Measurements from ENCODE around the gene TAP1.

Gene TAP1

DNA sequence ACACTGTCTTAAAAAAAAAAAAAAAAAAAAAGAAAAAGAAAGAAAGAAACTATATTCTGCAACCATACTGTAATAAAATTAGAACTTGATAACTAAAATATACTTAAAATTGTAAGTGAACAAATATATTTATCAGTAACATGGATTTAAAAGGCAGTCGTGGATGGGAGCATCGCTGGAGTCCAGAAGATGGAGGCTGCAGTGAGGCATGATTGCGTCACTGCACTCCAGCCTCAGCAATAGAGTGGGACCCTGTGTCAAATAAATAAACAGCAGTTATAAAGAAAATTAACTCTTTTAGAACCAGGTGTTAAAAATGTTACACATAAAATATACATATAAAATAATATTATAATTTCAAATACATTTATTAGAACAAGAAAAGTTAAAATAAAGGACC lies 9.2 kb upstream of the TAP1 start:
- DNase-seq, result no peak

DNA sequence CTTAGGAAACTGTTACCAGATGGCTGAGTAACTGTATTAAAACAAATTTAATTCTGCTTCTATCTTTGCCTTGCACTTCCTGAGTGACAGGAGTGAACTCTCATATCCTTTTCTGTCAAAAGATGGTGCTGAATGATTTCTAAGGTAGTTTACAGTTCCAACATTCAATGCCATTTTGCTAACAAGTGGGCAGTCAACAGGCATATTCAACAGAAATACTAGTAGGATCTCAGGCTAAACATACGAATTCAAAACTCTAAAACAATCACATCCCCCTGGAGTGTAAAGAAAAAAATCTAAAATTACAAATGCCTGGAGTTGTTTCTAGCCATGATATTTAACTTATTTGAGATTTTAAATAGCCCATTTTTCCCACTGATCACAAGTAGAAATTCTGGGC lies 7.2 kb upstream of the TAP1 start:
- DNase-seq, result no peak

DNA sequence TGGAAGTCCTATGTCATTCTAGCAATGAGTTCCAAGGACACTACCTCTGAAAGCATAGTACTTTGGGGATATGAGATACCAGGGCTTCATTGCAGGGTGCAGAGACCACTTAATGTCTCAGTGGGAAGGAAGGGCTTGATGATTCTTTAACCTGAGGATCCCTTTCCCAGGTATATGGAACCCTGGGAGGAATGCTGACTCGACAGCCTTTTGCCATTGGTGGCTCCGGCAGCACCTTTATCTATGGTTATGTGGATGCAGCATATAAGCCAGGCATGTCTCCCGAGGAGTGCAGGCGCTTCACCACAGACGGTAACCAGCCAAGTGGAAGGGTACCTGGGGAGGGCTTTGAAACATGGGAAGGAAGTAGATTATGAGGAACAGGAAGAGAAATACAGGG lies 4.7 kb upstream of the TAP1 start:
- DNase-seq, result no peak

DNA sequence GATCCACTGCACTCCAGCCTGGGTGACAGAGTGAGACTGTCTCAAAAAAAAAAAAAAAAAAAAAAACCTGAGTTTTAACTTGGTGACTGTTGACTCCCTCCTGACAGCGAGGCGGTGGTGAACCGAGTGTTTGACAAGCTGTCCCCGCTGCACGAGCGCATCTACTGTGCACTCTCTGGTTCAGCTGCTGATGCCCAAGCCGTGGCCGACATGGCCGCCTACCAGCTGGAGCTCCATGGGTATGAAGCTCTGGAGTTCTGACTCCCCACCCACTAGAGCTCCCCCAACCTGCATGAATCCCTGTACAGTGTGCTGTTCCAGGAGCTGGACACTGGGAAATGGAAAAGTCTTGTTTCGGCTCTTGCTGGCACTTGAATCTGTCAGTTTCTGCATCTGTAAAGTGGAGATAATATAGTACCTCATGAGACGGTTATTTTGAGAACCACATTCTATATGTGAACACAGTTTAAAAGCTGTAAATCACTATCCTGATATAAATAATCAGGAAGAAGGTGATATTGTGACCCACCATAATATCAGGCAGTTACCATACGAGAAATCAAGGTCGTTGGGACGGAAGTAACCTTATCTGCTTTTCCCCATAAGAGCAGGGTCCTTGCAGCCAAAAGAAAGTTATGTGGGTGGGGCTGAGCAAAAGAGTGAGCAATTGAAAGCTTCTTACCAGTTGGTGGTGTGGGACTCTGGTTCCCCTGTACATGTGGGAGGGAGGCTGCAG lies 3.8 kb upstream of the TAP1 start:
- DNase-seq, result no peak

DNA sequence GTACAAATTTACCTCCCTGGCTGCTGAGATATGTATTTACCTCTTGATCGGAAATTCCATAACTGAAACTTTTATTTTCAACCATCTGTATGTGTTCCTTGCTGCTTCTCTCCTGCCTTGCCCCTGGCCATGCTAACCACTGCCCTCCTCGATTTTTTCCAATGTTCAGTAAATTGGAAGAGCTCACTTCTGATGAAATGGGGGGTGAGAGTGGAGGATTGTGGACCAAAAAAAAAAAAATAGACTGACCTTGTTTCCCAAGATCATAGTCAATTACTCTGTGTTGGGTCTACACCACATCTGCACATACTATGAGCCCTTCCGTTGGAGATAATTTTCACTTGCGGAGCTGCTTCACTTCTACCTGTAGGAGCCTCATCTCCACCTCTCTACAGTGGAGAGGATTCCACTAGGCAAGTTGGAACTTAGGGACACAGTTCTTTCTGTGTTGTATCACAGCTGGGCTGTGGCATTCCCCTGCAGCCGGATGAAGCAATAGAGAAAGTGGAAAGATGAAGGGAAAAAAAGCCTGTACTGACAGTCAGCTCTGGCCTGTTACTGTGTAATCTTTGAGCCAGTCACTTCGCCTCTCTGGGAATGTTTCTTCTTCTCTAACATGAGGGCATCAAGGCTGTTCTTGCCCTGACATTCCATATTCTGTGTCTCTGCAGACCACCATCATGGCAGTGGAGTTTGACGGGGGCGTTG lies 2.1 kb upstream of the TAP1 start:
- no peak for DNase-seq

DNA sequence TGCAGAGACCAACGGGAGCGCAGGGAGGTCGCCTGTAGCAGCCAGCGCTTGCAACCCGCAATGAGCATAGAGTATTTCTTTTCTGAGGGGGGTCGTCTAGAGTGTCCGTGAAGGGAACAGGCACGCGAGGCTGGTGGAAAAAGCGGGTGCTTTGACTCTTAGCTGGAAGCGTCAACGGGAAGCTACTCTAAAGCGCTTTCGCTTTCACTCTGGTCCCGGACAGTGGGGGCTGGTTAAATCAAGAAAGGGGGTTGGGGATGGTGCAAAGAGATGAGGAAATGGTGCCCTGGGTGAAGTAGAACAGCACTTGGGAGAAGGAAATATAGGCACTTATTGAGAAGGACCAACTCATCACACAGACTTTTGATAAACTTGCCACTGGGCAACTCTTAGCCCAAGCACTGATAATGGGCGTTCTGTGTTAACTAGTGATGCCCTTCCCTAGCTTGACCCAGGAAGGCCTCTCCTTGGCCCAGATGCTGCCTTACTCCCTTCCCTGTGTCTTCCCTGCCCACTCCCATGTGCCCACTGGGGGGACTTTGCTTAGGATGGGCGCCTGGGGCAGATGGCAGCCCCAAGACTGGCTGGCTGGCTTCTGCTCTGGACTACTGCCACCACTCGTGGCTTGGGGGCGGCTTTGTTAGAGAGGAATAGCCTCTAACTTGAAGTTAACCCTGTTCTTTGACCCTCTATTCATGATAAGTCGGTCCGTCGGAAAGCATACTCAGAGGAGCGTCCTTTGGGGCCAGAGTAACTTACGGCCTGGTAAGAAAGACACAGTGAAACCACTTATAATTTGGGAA lies 1.1 kb upstream of the TAP1 start:
- no peak for DNase-seq

DNA sequence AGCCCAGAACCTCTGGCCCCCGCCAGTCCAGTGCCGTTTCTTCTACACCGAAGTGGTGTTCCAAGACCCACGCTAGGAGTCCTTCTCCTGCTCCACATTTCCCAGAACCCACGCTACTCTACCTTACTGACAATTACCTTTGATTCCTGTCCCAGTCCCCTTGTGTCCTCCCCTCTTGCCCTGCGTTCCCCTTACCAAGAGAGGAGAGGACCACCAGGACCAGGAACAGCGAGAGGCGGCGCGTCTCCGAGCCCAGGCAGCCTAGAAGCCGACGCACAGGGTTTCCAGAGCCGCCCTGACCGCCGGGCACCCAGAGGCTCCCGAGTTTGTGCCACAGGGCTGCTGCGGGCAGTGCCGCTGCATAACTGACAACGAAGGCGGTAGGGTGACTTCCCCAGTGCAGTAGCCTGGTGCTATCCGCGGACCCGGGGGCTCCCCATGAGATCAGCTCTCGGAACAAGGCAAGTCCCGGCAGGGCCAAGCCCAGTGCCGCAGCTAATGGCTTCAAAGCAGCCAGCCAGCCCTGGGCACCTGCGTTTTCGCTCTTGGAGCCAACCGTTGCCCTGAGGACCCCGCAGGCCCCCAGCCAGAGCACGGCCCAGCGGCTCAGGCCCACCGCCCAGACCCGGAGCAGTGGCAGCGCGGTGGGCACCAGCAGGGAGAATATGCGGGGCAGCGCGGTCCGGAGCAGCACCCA lies 512 bp downstream of the TAP1 start:
- peak; percentile 37 for DNase-seq

DNA sequence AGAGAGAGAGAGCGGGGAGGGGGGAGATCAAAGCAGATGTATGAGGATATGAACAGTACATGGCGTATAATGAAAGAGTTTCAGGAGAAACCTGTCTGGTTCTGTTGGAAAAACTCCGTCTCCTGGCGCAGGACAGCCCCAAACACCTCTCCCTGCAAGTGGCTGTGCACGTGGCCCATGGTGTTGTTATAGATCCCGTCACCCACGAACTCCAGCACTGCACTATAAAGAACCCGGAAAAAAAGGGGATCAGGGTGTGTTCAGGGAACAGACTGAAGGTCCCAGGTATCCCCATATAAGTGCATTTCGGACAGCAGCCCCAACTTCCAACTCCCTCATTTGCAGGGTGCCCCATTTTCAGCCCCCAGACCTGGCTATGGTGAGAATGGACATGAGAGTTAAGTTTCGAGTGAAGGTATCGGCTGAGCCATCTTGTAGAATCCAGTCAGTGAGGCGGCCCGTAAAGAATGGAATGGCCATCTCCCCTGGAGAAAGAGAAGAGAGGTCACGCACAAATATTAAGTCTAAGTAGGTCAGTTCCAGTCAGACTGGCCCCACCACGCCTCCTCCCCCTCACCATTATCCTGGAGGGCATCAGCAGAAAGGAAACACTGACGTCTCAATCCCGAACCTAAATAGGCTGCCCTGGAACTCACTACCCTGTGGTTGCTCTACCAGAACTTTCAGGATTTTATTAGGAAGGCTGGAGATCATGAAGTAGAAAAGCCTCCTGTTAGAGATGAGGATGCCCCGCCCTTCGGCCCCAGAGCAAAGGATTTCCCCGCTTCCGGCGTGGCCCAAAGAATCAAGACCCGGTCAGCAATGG lies 1.3 kb downstream of the TAP1 start:
- DNase-seq, result no peak

DNA sequence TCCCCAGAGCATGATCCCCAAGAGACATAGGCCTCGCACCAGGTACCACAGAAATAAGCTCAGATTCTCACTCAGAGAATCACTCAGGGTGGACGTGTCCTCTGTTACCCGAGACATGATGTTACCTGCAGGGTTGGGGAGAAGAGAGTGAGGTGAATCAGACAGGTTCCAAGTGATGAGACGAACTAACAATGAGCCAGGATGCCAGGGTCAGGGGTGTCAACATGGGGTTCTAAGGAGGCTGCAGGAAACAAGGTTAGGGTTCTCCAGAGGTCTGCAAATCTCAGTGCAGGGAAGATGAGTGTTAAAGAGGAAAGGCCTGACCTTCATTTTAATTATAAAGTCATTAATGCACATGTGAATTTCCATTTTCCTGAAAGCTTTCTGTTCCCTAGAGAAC lies 2.5 kb downstream of the TAP1 start:
- DNase-seq, result no peak

DNA sequence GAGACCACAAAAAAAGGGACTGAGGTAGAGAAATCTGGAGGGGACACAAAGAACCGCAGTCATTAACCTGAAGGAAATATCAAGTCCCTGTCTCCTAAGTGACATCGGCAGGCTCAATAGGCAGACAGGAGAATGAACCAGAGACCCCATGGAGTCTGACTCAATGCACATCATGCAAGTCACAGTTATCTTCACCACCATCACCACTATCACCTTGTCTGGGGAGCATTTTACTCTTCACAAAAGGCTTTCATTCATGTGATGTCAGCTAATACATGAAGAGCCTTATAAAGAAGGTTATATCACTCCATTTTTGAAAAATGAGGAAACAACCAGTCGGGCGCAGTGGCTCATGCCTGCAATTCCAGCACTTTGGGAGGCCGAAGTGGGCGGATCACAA lies 4.4 kb downstream of the TAP1 start:
- DNase-seq, result no peak

DNA sequence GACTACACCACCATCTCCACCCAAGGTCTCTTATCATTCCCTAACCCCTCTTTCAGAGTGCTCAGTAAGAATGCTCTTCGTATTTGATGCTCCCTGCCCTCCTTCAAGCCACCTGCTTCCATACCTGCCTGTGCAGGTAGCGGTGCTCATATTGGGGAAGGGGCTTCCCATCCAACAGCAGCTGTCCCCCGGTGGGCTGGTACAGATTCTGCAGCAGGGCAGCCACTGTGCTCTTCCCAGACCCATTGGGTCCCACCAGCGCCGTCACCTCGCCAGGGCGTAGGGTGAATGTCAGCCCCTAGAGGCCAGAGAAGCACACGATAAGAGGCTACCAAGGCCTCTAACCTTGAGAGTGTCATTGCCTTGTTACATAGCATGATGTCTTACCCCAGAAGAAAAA lies 5.7 kb downstream of the TAP1 start:
- no peak for DNase-seq

DNA sequence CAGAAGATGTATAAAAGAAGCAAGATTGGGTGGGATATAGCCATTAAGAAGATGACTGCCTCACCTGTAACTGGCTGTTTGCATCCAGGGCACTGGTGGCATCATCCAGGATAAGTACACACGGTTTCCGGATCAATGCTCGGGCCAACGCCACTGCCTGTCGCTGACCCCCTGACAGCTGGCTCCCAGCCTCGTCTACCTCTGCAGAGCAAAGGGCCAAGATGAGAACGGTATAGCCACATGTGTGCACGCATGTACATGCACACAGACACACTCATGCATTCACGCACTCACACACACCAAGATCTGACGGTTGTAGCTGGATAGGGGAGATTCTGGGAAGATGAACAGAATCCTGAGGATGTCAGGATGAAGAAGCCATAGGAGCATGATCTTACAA lies 6.5 kb downstream of the TAP1 start:
- DNase-seq, result no peak

DNA sequence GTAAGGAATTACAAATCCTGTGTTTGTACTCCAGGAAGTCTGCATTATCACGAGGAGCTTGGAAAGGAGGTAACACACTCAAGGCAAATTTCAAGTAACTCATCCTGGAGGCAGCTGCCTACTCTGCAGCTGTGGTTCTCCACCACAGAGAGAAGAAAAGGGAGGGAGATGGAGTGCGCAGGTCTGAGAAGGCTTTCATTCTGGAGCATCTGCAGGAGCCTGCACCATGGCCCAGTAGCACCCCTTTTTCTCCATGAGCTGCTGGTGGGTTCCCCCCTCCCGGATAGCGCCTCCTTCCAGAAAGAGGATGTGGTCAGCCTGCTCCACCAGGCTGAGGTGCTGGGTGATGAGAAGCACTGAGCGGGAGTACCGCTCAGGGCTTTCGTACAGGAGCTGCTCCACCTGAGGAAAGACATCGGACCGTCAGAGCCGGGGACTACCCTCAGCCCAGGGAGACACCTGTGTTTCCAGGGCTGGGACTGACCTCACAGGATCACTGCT lies 8.1 kb downstream of the TAP1 start:
- no peak for DNase-seq

DNA sequence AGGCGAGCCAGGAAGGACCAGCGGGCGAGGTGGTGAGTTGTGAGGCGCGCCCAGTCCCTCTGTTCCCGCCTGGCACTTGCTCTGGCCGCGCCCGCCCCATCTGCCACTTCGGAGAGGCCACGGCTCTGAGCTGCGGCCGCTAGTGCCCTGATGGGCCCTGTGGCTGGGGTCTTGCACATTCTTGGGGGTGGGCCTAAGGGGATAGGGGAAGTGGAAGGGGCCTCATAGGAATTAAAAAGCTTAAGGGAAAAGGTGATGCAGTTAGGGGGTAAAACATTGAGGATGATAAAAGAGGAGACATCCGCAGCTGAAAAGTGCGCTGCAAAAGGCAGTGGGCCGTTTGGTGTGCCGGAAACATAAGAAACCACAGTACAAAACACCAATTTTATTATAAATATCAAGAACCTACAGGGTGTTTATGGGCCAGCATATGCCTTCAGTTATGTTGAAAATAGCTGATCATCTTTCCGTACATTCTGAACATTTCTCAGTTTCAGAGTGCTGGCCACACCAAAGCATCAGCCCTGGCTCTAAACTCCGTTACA lies 8.6 kb downstream of the TAP1 start:
- no peak for DNase-seq

DNA sequence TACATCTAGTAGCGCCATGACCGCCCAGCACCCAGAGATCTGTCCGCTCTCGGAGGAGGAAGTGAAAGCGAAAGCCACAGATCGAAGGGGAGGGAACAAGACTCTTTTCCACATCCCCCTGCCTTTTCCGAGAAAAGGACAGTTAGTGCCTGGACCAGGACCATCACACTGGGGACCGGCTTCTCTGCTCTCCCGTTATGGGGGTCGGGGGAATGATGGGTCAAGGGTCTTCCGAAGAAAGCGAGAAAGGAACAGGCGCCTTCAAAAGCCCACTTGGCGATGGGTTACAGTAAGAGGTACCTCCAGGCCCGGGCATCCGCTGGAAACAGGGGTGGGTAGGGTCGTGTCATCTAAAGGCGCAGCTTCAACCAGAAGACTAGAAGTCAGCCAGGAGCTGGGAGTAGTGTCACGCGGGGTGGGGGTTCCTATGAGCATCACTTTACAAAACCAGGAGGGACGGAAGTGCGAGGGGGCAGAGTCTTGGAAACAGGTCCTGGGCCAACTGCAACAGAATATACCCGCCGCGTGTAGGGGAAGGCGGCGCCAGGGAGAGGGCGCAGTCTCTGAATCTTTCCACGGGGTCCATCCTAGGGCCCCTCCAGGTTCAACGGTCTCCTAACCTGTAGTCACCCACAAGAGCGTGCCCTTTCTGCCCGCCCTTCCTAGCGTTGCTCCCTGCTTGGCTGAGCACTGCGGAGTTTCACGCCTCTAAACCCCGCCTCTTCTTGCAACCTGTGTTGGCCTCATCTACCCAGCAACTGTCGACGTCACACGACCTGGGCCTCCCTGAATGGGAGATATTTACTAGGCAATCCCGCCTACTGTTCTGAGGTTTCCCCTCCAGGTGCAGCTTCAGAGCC lies 9.3 kb downstream of the TAP1 start, which contains the start of gene PSMB8:
TSS of gene PSMB8 (minus strand) at position 69 of the 860 bp plus-strand sequence. CDS start at position 18, 51 bp downstream.
- DNase-seq, result peak; percentile 95

DNA sequence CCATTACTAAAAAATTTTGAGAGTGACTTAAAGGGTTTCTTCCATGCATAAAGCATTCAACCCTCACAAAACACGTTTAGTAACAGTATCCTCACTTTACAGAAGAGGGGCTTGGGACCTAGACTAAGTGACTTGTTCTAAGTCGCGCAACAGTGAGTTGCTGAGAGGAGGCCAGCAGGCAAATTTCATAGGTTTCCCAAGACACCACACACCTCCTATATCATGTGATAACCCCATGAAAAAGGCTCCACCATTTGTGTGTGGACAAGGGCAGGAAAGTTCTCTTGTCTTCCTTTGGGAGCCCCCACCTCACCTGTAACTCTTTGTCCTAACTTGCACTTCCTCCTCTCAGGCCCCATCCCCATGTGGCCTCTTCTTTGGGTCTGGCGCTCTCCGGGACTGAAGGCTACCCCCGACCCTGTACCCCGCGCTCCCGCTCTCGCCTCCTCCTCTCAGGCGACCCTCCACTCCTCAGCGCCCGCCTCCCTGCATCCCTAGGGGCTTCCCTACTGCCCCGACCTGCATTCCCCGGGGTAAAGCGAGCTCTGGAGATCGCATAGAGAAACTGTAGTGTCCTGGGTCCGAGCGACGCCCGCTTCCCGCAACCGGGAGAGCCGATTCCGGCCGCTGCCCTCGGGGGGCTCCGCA lies 10.0 kb downstream of the TAP1 start:
- DNase-seq, result no peak

DNA sequence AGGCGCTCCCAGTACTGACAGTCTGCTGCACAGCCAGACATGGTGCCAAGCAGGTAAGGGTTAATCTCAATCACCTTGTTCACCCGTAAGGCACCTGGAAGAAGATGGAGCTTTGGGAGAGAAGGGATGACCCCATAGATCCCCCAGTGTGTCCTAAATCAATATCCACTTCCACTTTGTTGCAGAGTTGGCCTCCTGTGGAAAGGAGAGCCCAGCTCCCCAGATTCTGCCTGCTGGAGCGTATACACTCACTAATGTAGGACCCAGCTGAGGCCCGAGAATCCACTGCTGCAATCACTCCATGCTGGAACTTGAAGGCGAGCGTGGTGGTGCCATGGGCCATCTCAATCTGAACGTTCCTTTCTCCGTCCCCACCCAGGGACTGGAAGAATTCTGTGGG lies 10.8 kb downstream of the TAP1 start:
- no peak for DNase-seq

DNA sequence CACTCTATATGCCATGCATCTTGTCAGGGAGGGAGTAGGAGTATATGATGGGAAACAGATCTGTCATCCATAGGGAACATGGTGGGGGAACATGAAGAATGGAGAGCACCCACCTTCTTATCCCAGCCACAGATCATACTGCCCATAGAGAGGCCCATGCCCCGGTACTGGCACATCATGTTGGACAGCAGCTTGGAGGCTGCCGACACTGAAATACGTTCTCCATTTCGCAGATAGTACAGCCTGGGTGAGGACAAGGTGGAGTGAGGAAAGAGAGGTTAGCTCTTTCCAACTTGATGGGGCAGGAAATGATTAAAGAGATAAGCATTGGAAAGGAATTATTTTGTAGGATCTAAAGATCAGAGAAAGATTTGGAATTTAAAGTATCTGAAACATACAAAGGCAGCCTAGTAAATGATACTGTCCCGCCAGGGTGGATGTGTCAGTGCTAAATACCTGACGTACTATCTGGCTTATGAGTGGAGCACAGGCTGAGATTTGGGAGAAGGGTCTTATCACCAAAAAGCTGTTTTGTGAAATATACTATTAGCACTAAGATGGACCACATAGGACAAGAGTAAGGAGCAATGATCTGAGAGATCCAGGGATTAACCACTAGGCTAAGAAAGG lies 11.4 kb downstream of the TAP1 start:
- DNase-seq, result no peak

DNA sequence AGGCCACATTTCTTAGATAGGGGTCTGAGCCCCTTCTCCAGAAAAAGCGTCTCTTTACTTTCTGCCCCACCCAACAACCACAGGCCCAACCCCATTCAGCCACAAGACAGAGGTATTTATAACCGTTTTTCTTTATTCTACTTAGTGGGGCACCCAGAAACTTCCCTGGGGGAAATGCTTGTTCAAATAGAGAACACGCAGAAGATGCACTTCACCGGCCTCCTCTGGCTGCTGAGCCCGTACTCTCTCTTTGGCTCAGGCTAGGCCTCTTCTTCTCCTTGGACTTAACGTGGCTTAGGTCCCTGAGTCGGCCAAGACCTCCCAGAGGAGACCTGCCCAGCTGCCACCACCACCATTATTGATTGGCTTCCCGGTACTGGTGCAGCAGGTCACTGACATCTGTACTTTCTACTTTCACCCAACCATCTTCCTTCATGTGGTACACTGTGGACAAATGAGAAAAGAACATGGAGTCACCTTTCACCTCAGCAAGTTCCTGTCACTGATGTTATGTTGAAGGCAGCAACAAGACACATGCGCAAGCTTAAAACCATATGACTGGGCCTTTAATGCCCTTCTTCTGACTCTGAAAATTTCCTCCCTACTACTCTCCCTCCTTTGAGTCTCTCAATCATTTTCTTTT lies 12.8 kb downstream of the TAP1 start:
- no peak for DNase-seq

Measured in right hindlimb (tissue), 1 donor.